Lower leg skin (tissue), 3 donors: ENCODE measurements around the gene NUP214.

Source experiments
- CTCF ChIP-seq, 3 donors: fragments of 450-650 bp; IDR thresholded peaks; one replicate each; pipeline ENCODE4 v1.5.1; 2016; ENCODE audit warnings: antibody characterized with exemption in 3 of 3, mild to moderate bottlenecking in 3 of 3, moderate library complexity in 2 of 3
- POLR2A ChIP-seq, 2 donors: fragments of 450-650 bp; IDR thresholded peaks; one replicate each; pipeline ENCODE4 v1.6.1; 2016 to 2017; ENCODE audit warnings: antibody characterized with exemption in 2 of 2, mild to moderate bottlenecking in 1 of 2, moderate library complexity in 1 of 2

- TF ChIP-seq CTCF (IDR thresholded peaks at IDR 0.05), result no peak
- no peak for TF ChIP-seq POLR2A (IDR thresholded peaks at IDR 0.05)
Measured at GRCh38 chr9:131105952-131106351, 19.4 kb upstream of the NUP214 start.
